ENCODE measurements around the gene TENM4.

GRCh38 chr11:79465160-79465559, 24.3 kb upstream of the TENM4 start:
- TF ChIP-seq POLR2AphosphoS5 (IDR thresholded peaks at IDR 0.05) = no peak
- TF ChIP-seq CTCF (IDR thresholded peaks at IDR 0.05) = no peak
- TF ChIP-seq POLR2A (IDR thresholded peaks at IDR 0.05) = no peak
- TF ChIP-seq EP300 (IDR thresholded peaks at IDR 0.05) = no peak
